Gastrocnemius medialis (tissue), 4 donors: Measurements from ENCODE around the gene BRAF. TPM values are rescaled to one million over a fixed set of nuclear protein-coding genes. Genes with fewer than 3 reads are reported as not detected.

ENCODE experiments used
- ATAC-seq, 2 donors: fragments of 150-250 bp; one replicate each; pipeline ENCODE4 v1.9.1; 2016
- DNase-seq, 2 donors: peaks; one replicate each; pipeline ENCODE4 v3.0.0-alpha.2; 2019
- H3K27ac ChIP-seq, 4 donors: fragments of 200-600 bp; sonication (generic); 1 replicate in 1 of 4; 2 replicates in 3 of 4; pipeline ENCODE4 v1.5.1; 2016 to 2018; ENCODE audit warnings: mild to moderate bottlenecking in 2 of 4, moderate library complexity in 1 of 4
- H3K27me3 ChIP-seq, 3 donors: fragments of 200-600 bp; sonication (generic) in 2 of 3; 1 replicate in 1 of 3; 2 replicates in 2 of 3; pipeline versions ENCODE4 v1.5.1 to v1.6.0; 2016 to 2019; ENCODE audit warnings: mild to moderate bottlenecking in 1 of 3, moderate library complexity in 1 of 3
- H3K36me3 ChIP-seq, 2 donors: fragments of 200-600 bp; sonication (generic) in 1 of 2; one replicate each; pipeline ENCODE4 v1.5.1; 2017 to 2018
- H3K4me1 ChIP-seq, 2 donors: fragments of 200-600 bp; sonication (generic) in 1 of 2; one replicate each; pipeline ENCODE4 v1.5.1; 2016 to 2017; ENCODE audit warnings: mild to moderate bottlenecking in 2 of 2
- H3K4me3 ChIP-seq, 4 donors: fragments of 200-600 bp; sonication (generic) in 3 of 4; 1 replicate in 1 of 4; 2 replicates in 3 of 4; pipeline ENCODE4 v1.5.1; 2016 to 2019; ENCODE audit warnings: mild to moderate bottlenecking in 2 of 4
- H3K9me3 ChIP-seq, 3 donors: fragments of 200-600 bp; sonication (generic) in 2 of 3; 1 replicate in 1 of 3; 2 replicates in 2 of 3; pipeline ENCODE4 v1.5.1; 2016 to 2019
- POLR2A ChIP-seq, 2 donors: fragments of 450-650 bp; IDR thresholded peaks; one replicate each; pipeline ENCODE4 v1.6.1; 2017; ENCODE audit warnings: antibody characterized with exemption in 2 of 2, mild to moderate bottlenecking in 2 of 2, moderate library complexity in 2 of 2
- in situ Hi-C, 4 donors: fragments of 200-750 bp; cut with MboI; loops; one replicate each; pipeline versions ENCODE4 v1.15.0 to v1.8.0; 2017; ENCODE audit warnings: low sequenced_read_pairs in 4 of 4
- intact Hi-C: fragments of 100-400 bp; cut with DNase I; formaldehyde crosslinking; loops from one replicate; pipeline ENCODE4 v1.15.1; 2023; ENCODE audit warnings: low total_unique reads
- total RNA-seq, 4 donors: library from RNA; depleted of rRNA; stranded (reverse); fragments of >200 nt; gene quantifications; one replicate each; pipeline versions ENCODE4 v1.1.0 to v1.2.3, GENCODE V29; 2016
- TF ChIP-seq, protein P1 (sequence below), 5 experiments: fragments of 450-650 bp in 3 of 5; fragments of 200-600 bp in 2 of 5; sonication (generic) in 2 of 5; IDR thresholded peaks in 4 of 5; conservative IDR thresholded peaks in 1 of 5; 1 replicate in 4 of 5; 2 replicates in 1 of 5; pipeline ENCODE4 v1.5.1; 2016 to 2019; ENCODE audit warnings: antibody characterized with exemption in 5 of 5, mild to moderate bottlenecking in 3 of 5, moderate library complexity in 3 of 5

Gene BRAF
- total RNA-seq, 4 donors from 2014 or later: 10.0 to 28.4 (median 19.2) TPM

DNA sequence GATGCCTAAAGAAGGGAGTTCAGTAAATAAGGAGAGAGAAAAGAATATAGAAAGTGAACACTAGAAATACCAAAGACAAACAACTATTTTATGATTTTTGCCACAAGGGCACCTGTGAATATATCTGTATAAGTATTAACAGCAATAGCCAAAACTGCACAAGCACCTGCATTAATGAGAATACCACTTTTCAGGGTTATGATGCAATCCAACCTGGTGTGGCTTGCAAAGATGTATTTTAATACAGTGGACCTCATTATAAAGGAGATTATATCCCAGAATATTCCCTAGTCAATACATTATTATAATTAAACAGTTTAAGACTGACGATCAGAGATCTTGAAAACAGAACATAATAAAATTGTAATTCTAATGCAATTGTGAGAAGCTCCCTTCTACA is 4.0 kb downstream of the BRAF start:
- no peak overlapping the region for H3K27ac ChIP-seq
- no peak overlapping the region for H3K4me3 ChIP-seq
- H3K9me3 ChIP-seq: no peaks in the 10 kb centered on the region
- in situ Hi-C loops (loop anchor here in 1 of 4 donors (10.0 kb wide), 1 partner anchor 226 kb away; the partner anchor contains the start of gene NDUFB2), intact Hi-C loops (loop anchor here (5.0 to 10.0 kb wide), 4 partner anchors 152 to 746 kb away; partner anchors contain the start of genes KDM7A, MKRN1, NDUFB2 and TMEM178B)
- ATAC-seq (no peak), DNase-seq (no peak)
- H3K4me1 ChIP-seq: peaks cover 25 to 39% of the 10 kb centered on the region in 2 donors
- H3K27me3 ChIP-seq: no peaks in the 10 kb centered on the region
- no peak for TF ChIP-seq POLR2A (IDR thresholded peaks at IDR 0.05)
- TF ChIP-seq, protein P1, sequence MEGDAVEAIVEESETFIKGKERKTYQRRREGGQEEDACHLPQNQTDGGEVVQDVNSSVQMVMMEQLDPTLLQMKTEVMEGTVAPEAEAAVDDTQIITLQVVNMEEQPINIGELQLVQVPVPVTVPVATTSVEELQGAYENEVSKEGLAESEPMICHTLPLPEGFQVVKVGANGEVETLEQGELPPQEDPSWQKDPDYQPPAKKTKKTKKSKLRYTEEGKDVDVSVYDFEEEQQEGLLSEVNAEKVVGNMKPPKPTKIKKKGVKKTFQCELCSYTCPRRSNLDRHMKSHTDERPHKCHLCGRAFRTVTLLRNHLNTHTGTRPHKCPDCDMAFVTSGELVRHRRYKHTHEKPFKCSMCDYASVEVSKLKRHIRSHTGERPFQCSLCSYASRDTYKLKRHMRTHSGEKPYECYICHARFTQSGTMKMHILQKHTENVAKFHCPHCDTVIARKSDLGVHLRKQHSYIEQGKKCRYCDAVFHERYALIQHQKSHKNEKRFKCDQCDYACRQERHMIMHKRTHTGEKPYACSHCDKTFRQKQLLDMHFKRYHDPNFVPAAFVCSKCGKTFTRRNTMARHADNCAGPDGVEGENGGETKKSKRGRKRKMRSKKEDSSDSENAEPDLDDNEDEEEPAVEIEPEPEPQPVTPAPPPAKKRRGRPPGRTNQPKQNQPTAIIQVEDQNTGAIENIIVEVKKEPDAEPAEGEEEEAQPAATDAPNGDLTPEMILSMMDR (IDR thresholded peaks at IDR 0.05 in 4 of 5, conservative IDR thresholded peaks at IDR 0.05 in 1 of 5): no peak
- no peaks in the 10 kb centered on the region for H3K36me3 ChIP-seq

DNA sequence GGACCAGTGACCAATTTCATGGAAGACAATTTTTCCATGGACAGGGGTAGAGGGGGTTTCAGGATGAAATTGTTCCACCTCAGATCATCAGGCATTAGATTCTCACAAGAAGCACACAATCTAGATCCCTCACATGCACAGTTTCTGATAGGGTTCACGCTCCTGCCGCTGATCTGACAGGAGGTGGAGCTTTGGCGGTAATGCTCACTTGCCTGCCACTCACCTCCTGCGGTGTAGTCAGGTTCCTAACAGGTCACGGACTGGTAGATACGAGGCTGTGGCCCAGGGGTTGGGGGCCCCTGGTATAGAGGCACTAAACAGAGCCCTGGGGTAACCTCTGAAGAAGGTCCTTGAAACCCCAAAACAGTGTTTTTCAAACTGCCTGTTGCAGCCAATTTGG is 6.5 kb downstream of the BRAF start:
- DNase-seq (no peak), ATAC-seq (no peak)
- Histone ChIP-seq H3K9me3 (no peaks in the 10 kb centered on the region), H3K4me1 (peaks cover 23 to 38% of the 10 kb centered on the region in 2 donors), H3K4me3 (no peak overlapping the region), H3K27ac (no peak overlapping the region), H3K36me3 (no peaks in the 10 kb centered on the region), H3K27me3 (no peaks in the 10 kb centered on the region)
- intact Hi-C loops (no loop called here), in situ Hi-C loops (no loop called here)
- no peak for TF ChIP-seq POLR2A (IDR thresholded peaks at IDR 0.05)
- TF ChIP-seq, protein P1 (IDR thresholded peaks at IDR 0.05 in 4 of 5, conservative IDR thresholded peaks at IDR 0.05 in 1 of 5): no peak

DNA sequence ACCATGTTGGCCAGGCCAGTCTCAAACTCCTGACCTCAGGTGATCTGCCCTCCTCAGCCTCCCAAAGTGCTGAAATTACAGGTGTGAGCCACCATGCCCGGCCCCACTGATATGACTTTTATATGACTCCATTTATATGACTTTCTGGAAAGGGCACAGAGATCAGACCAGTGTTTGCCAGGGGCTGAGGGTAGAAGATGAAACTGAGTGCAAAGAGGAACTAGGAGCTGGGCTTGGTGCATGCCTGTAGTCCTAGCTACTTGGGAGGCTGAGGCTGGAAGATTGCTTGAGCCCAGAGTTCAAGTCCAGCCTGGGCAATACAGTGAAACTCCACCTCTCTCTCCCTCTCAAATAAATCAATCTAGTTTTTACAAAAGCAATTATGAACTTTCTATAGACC is 7.5 kb downstream of the BRAF start:
- TF ChIP-seq, protein P1 (IDR thresholded peaks at IDR 0.05 in 4 of 5, conservative IDR thresholded peaks at IDR 0.05 in 1 of 5): no peak
- TF ChIP-seq POLR2A (IDR thresholded peaks at IDR 0.05): no peak
- Histone ChIP-seq H3K9me3 (no peaks in the 10 kb centered on the region), H3K27ac (no peak overlapping the region), H3K36me3 (no peaks in the 10 kb centered on the region), H3K4me1 (peaks cover 15 to 29% of the 10 kb centered on the region in 2 donors), H3K4me3 (no peak overlapping the region), H3K27me3 (no peaks in the 10 kb centered on the region)
- ATAC-seq (no peak), DNase-seq (no peak)
- intact Hi-C loops: no loop called here
- in situ Hi-C loops: no loop called here

DNA sequence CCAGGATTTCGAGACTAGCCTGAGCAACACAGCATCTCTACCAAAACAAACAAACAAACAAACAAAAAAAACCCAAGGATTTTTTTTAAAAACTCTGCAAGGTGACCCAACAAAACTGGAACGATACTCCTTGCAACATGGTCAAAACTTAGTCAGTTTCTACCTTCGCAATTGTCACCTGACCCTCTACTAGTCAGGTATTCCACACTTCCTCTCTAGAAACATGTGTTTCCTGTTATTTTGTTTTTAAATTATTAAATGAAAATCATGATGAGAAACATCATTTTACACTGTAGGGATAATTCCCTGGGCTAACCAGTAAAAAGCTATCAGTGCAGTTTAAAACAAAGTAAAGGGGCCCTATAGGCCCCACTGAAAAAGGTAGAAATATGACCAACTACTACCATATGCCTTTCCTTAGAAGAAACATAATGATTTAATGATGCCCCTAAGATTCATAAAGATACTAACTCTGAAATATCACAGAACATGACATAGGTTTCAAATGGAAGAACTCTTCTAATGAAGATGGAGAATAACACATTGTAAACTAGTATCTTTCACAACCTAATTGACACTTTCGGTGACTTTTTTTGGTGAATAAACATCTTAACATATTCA is 8.7 kb downstream of the BRAF start:
- H3K4me1 ChIP-seq: peaks cover 9 to 18% of the 10 kb centered on the region in 2 donors
- H3K27me3 ChIP-seq: no peaks in the 10 kb centered on the region
- H3K36me3 ChIP-seq: no peaks in the 10 kb centered on the region
- H3K27ac ChIP-seq: no peak overlapping the region
- no peak overlapping the region for H3K4me3 ChIP-seq
- DNase-seq (no peak), ATAC-seq (no peak)
- in situ Hi-C loops (no loop called here), intact Hi-C loops (no loop called here)
- H3K9me3 ChIP-seq: no peaks in the 10 kb centered on the region
- TF ChIP-seq, protein P1 (IDR thresholded peaks at IDR 0.05 in 4 of 5, conservative IDR thresholded peaks at IDR 0.05 in 1 of 5): no peak
- no peak for TF ChIP-seq POLR2A (IDR thresholded peaks at IDR 0.05)
